Lower leg skin (tissue), 4 donors: ENCODE results near the gene BDH1. TPM values are rescaled to one million over a fixed set of nuclear protein-coding genes. Genes with fewer than 3 reads are reported as not detected.

Source experiments
- DNase-seq, 2 donors: peaks; one replicate each; pipeline ENCODE4 v3.0.0-alpha.2; 2019; ENCODE audit warnings: low spot score in 2 of 2
- H3K4me3 ChIP-seq: fragments of 200-600 bp; sonication (generic); 2 replicates; pipeline ENCODE4 v1.5.1; 2017; ENCODE audit warnings: mild to moderate bottlenecking, low read depth; ENCODE audit not compliant: poor library complexity, severe bottlenecking
- POLR2A ChIP-seq, 2 donors: fragments of 450-650 bp; IDR thresholded peaks; one replicate each; pipeline ENCODE4 v1.6.1; 2016 to 2017; ENCODE audit warnings: antibody characterized with exemption in 2 of 2, mild to moderate bottlenecking in 1 of 2, moderate library complexity in 1 of 2
- WGBS, 2 donors: methylation state at CpG; one replicate each; pipeline ENCODE4 v1.1.5; 2018; 5-methylcytosine and 5-hydroxymethylcytosine counted together
- intact Hi-C: fragments of 100-400 bp; cut with DNase I; formaldehyde crosslinking; loops from one replicate; pipeline ENCODE4 v1.15.0; 2023; ENCODE audit warnings: low total_unique reads
- total RNA-seq, 4 donors: library from RNA; depleted of rRNA; stranded (reverse); fragments of >200 nt; gene quantifications; one replicate each; pipeline ENCODE4 v1.1.0, GENCODE V29; 2016
- TF ChIP-seq, protein P1 (sequence below), 3 donors: fragments of 450-650 bp; IDR thresholded peaks; one replicate each; pipeline ENCODE4 v1.5.1; 2016; ENCODE audit warnings: antibody characterized with exemption in 3 of 3, mild to moderate bottlenecking in 3 of 3, moderate library complexity in 2 of 3

Gene BDH1
- total RNA-seq, 4 donors from 2014 or later: 56.3 to 86.1 (median 59.7) TPM

DNA sequence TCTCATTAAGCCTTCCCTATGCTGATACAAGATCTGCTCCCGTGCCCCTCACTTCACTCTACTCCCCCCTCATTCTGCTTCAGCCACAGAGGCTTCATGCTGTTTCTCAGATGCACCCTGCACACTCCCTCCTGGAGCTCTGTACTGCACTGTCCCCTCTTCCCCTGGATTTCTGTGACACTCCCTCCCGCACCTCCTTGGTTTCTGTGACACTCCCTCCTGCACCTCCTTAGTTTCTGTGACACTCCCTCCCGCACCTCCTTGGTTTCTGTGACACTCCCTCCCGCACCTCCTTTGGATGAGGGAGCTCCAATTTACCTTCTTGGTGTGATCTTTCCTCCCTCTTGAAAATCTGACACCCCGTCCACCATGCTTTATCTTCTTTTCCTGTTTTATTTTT, 28.2 kb downstream of the BDH1 start:
- 75 to 78% methylated on average over 5 of the region's 5 CpGs for WGBS, 2 donors
- intact Hi-C loops: no loop called here
- no peak overlapping the region for H3K4me3 ChIP-seq
- no peak for DNase-seq
- no peak for TF ChIP-seq POLR2A (IDR thresholded peaks at IDR 0.05)

DNA sequence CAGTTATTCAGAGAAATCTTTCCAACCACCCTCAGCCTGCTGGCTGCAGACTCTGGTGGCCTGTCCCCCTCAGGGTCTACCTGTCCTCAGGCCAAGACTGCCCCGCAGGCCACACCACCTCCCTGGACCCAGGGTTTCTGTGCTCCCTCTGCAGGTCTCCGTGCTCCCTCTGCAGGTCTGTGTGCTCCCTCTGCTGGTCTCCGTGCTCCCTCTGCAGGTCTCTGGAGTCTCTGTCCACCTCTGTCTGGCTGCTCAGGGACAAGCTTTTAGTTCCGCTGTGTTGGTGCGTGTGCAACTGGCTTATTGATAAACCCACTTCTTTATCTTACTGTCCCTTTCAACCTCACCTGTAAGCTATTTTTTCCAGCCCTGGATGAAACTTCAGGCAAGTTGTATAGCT, 30.1 kb downstream of the BDH1 start:
- TF ChIP-seq, protein P1, sequence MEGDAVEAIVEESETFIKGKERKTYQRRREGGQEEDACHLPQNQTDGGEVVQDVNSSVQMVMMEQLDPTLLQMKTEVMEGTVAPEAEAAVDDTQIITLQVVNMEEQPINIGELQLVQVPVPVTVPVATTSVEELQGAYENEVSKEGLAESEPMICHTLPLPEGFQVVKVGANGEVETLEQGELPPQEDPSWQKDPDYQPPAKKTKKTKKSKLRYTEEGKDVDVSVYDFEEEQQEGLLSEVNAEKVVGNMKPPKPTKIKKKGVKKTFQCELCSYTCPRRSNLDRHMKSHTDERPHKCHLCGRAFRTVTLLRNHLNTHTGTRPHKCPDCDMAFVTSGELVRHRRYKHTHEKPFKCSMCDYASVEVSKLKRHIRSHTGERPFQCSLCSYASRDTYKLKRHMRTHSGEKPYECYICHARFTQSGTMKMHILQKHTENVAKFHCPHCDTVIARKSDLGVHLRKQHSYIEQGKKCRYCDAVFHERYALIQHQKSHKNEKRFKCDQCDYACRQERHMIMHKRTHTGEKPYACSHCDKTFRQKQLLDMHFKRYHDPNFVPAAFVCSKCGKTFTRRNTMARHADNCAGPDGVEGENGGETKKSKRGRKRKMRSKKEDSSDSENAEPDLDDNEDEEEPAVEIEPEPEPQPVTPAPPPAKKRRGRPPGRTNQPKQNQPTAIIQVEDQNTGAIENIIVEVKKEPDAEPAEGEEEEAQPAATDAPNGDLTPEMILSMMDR (IDR thresholded peaks at IDR 0.05): no peak
- no peak for TF ChIP-seq POLR2A (IDR thresholded peaks at IDR 0.05)
- H3K4me3 ChIP-seq: no peak overlapping the region
- no peak for DNase-seq
- 82 to 84% methylated on average over 5 of the region's 5 CpGs for WGBS, 2 donors
- intact Hi-C loops: no loop called here

DNA sequence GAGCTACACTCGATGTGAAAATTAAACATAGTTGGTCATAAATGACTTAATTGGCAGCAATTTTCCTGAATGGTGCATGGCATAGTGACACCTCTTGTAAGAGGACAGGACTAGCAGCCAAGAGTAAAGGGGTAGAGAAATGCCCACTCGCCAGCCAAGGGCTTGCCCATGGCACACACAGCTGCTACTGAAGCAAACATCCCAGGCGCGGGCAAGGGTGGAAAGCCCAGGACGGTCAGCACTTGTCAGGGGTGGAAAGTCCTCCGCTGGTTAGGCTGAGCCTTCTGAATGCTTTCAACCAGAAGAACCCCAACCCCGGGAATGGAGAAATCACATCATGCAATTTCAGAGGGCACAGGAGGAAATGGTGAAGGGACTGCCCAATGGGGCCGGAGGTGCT, 31.6 kb downstream of the BDH1 start:
- TF ChIP-seq POLR2A (IDR thresholded peaks at IDR 0.05): no peak
- TF ChIP-seq, protein P1 (IDR thresholded peaks at IDR 0.05): no peak
- no peak overlapping the region for H3K4me3 ChIP-seq
- intact Hi-C loops: no loop called here
- DNase-seq: no peak
- 93 to 95% methylated on average over 8 of the region's 8 CpGs for WGBS, 2 donors

DNA sequence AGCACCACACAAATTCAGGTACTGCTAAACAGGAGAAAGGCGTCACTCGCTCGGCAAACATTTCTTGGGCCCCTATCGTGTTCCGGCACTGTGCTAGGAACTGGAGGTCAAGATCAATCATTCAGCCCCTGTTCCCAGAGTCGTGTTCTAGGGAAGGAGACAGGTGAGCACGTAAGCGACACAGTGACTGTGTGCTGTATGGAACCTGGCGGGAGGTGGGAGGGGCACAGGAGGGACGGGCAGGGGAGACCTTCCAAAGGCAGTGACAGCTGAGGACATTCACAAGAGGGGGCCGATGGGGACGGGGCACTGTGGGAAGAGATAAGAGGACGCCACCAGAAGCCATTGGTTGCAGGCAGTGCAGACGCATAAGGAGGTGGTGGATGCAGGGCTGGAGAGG, 32.2 kb downstream of the BDH1 start:
- intact Hi-C loops: no loop called here
- 85 to 87% methylated on average over 14 of the region's 14 CpGs for WGBS, 2 donors
- no peak for DNase-seq
- TF ChIP-seq POLR2A (IDR thresholded peaks at IDR 0.05): no peak
- TF ChIP-seq, protein P1 (IDR thresholded peaks at IDR 0.05): no peak
- H3K4me3 ChIP-seq: no peak overlapping the region

DNA sequence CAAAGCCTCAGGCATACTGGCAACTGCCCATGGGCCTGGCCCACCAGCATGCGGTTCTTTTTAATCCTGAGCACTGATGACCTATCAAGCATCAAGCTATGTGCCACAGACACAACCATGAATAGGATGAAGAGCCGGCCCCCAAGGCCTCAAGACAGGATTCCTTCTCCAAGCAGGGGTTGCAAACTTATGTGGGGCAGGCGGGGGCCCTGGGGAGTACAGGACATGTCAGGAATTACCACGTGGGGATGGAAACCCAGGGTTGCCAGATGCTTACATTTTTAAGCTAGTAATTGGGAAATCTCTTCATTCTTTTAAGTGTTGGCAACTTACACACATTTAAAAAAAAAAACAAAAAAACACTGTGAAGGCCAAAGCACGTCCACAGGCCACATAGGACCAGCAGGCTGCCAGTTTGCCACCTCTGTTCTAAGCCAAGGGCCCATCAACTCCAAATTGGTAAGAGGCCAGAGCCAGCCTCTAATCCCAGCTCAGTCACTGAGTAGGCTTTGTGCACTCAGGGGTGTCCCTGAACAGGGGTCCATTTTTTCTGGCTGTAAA, 32.8 kb downstream of the BDH1 start:
- intact Hi-C loops: no loop called here
- no peak overlapping the region for H3K4me3 ChIP-seq
- TF ChIP-seq POLR2A (IDR thresholded peaks at IDR 0.05): no peak
- TF ChIP-seq, protein P1 (IDR thresholded peaks at IDR 0.05): no peak
- WGBS, 2 donors: 52 to 69% methylated on average over 4 to 5 of the region's 5 CpGs
- no peak for DNase-seq

DNA sequence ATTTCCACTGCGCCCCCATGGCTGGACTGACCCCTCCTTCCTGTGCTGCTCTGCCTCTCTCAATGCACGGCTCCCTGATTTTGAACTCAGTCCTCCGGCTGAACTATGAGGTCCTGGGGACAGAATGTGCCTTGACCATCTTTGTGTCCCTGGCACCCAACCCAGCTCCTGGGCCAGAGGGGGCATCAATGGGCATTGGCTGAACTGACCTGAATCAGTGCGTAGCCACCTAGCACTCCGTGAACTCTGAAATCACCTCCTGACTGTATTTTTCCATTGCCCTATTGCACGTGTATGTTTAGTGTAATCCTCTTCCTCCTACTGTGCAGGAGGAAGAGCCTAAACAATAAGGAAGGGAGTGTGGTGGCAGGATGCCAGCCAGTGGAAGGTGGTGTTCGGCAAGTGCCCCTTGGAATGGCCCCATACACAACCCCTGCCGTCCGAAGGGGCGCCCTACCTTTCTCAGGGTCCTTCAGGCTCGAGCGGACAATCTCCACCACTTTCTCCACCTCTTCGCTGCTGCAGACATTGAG, 33.5 kb downstream of the BDH1 start:
- intact Hi-C loops: no loop called here
- DNase-seq: no peak
- no peak overlapping the region for H3K4me3 ChIP-seq
- no peak for TF ChIP-seq POLR2A (IDR thresholded peaks at IDR 0.05)
- TF ChIP-seq, protein P1 (IDR thresholded peaks at IDR 0.05): no peak
- 84% methylated on average over 13 of the region's 13 CpGs for WGBS, 2 donors
